ENCODE data around the gene DNMT3A. TPM values are rescaled to one million over a fixed set of nuclear protein-coding genes. Genes with fewer than 3 reads are reported as not detected.

The DNMT3A gene
- total and polyA plus RNA-seq, 2 of the 8 experiments (the other 6 are each of a cell fraction or from before 2014, with no cell fraction given), result 33.6 to 178 TPM

DNA sequence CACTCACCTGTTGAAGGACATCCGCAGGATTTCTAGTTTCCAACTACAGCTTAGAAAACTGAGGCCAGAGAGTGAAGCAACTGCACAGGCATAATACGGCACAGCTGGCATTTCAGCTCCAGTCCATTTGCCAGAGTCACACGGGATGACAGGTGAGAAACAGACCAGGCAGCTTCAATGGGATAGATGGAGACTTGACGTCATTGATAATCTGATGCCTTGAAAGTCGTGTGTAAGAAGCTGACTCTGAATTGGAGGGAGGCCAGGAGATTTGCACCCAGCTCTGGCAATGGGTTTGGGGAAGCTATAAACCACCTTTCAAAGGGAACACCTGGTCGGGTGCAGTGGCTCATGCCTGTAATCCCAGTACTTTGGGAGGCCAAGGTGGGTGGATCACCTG is 12.4 kb upstream of the DNMT3A start:
- Histone ChIP-seq H2AK5ac (ENCODE audit: low read depth, low read length) (no peak overlapping the region), H4K20me1 (replicated peaks in 1 of 2; ENCODE audit: control insufficient read depth in 1 of 2, insufficient read depth in 2 of 2, low read length in 2 of 2) (no peaks in the 10 kb centered on the region), H4K5ac (ENCODE audit: insufficient read length, low read depth, low read length) (no peak overlapping the region), H3K9ac (replicated peaks in 1 of 4; ENCODE audit: extremely low read depth in 1 of 4, low read depth in 3 of 4, low read length in 3 of 4) (no peak overlapping the region), H3K14ac (ENCODE audit: insufficient read length) (no peak overlapping the region), H3K4me2 (ENCODE audit: insufficient read depth in 1 of 2, low read depth in 2 of 2, low read length in 2 of 2) (no peak overlapping the region), H2BK120ac (replicated peaks; ENCODE audit: low read depth, low read length) (no peak overlapping the region), H3K56ac (replicated peaks; ENCODE audit: insufficient read length, low read depth, low read length) (no peak overlapping the region), H3K18ac (ENCODE audit: extremely low read depth, low read length) (no peak overlapping the region), H3K23me2 (ENCODE audit: low read depth, low read length) (no peaks in the 10 kb centered on the region), H3K4me1 (replicated peaks in 1 of 4; ENCODE audit: control insufficient read depth in 3 of 4, insufficient read depth in 4 of 4, low read length in 3 of 4) (peaks cover 0 to 6% (median 5%) of the 10 kb centered on the region in 4 experiments; a peak in 6 of 7 replicates), H3K27ac (ENCODE audit: low read depth, low read length) (no peak overlapping the region), H4K8ac (ENCODE audit: extremely low read depth, insufficient read depth, low read length) (no peak overlapping the region), H3K79me2 (ENCODE audit: control insufficient read depth in 1 of 2, insufficient read depth in 2 of 2, low read length in 2 of 2) (no peaks in the 10 kb centered on the region), H3K4ac (replicated peaks; ENCODE audit: insufficient read length, low read depth, low read length) (no peak overlapping the region), H3K36me3 (ENCODE audit: control insufficient read depth in 2 of 4, insufficient read depth in 4 of 4, low read length in 3 of 4) (no peaks in the 10 kb centered on the region), H3K23ac (ENCODE audit: insufficient read length) (no peak overlapping the region), H3K79me1 (ENCODE audit: low read depth, low read length) (no peaks in the 10 kb centered on the region), H2BK5ac (ENCODE audit: low read depth, low read length) (no peak overlapping the region), H3K9me3 (ENCODE audit: insufficient read depth in 2 of 2, low read depth in 1 of 2, low read length in 1 of 2) (no peaks in the 10 kb centered on the region), H2BK12ac (ENCODE audit: low read depth, low read length) (no peak overlapping the region), H2BK15ac (ENCODE audit: low read length) (no peak overlapping the region), H4K91ac (replicated peaks; ENCODE audit: insufficient read length, low read length) (no peak overlapping the region), H2BK20ac (ENCODE audit: low read length) (no peak overlapping the region), H3K27me3 (replicated peaks in 1 of 4; ENCODE audit: control insufficient read depth in 3 of 4, extremely low read depth in 1 of 4, insufficient read depth in 3 of 4, low read length in 3 of 4) (peaks cover 0 to 8% (median 3%) of the 10 kb centered on the region in 4 experiments; a peak in 2 of 7 replicates), H3K4me3 (ENCODE audit: extremely low read depth in 1 of 4, insufficient read depth in 2 of 4, low read depth in 3 of 4, low read length in 4 of 4) (no peak overlapping the region), H2AFZ (ENCODE audit: low read length) (no peak overlapping the region)
- no peak for TF ChIP-seq SUZ12 (IDR thresholded peaks at IDR 0.05; ENCODE audit: low read length)
- TF ChIP-seq POU5F1 (IDR thresholded peaks at IDR 0.05; ENCODE audit: low read depth, low read length), result no peak
- no peak for TF ChIP-seq SIRT6 (IDR thresholded peaks at IDR 0.05; ENCODE audit: low read length)
- TF ChIP-seq YY1 (IDR thresholded peaks at IDR 0.05; ENCODE audit: low read depth, low read length), result no peak
- TF ChIP-seq ZNF274 (IDR thresholded peaks at IDR 0.05; ENCODE audit: borderline replicate concordance, extremely low read depth, low read length), result no peak
- TF ChIP-seq CBX8 (IDR thresholded peaks at IDR 0.05; ENCODE audit: borderline replicate concordance, low read depth, low read length), result no peak
- no peak for TF ChIP-seq CEBPB (IDR thresholded peaks at IDR 0.05; ENCODE audit: low read depth, low read length)
- TF ChIP-seq TEAD4 (IDR thresholded peaks at IDR 0.05; ENCODE audit: low read depth, low read length), result no peak
- TF ChIP-seq, protein P1, sequence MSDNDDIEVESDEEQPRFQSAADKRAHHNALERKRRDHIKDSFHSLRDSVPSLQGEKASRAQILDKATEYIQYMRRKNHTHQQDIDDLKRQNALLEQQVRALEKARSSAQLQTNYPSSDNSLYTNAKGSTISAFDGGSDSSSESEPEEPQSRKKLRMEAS (IDR thresholded peaks at IDR 0.05), result no peak
- TF ChIP-seq CTBP2 (IDR thresholded peaks at IDR 0.05; ENCODE audit: borderline replicate concordance, insufficient read depth, insufficient read length, low read length), result no peak
- TF ChIP-seq HDAC2 (IDR thresholded peaks at IDR 0.05; ENCODE audit: borderline replicate concordance in 1 of 2, low read depth in 2 of 2, low read length in 2 of 2), result no peak
- no peak for TF ChIP-seq CREB1 (IDR thresholded peaks at IDR 0.05)
- FAIRE-seq, result no peak
- ChIA-PET POLR2A (ENCODE audit: partially characterized antibody) (no interaction called here), CTCF (ENCODE audit: partially characterized antibody) (interaction anchor here (0.6 to 1.9 kb wide), 7 partner anchors 8 to 297 kb away, joined by 3 to 10 read pairs (median 4); no protein-coding TSS in a partner anchor)
- WGBS, 2 experiments (ENCODE audit: extremely low coverage in 1 of 2, insufficient coverage in 1 of 2, insufficient read length in 1 of 2, insufficient replicate concordance in 2 of 2, low coverage in 1 of 2, low lambda C conversion rate in 2 of 2, missing lambda C conversion rate in 1 of 2), result 87% methylated on average over 6 of the region's 6 CpGs; no CpG with 5 or more reads in 1 of the 2 experiments
- no peak for DNase-seq (ENCODE audit: low read depth in 1 of 2, low spot score in 2 of 2)
